ENCODE data around the gene KAT6B.

KAT6B gene

DNA sequence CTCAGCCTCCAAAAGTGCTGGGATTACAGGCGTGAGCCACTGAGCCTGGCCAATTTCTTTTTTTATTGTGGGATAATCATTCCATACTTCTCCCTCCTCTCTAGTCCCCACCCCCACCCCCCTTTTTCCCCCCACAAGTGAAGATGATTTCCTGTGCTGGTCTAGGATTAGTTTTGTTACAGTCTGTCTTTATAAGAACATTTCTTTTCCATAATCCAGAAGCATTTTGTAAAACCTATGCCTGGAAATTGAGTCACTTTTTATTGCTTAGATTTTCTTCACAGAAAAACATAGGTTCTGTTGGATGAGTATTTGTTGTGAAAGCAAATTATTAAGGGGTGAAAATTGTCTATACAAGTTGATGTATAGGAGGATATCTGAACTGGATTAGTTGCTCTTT, 98.9 kb downstream of the KAT6B start:
- no peak for DNase-seq

DNA sequence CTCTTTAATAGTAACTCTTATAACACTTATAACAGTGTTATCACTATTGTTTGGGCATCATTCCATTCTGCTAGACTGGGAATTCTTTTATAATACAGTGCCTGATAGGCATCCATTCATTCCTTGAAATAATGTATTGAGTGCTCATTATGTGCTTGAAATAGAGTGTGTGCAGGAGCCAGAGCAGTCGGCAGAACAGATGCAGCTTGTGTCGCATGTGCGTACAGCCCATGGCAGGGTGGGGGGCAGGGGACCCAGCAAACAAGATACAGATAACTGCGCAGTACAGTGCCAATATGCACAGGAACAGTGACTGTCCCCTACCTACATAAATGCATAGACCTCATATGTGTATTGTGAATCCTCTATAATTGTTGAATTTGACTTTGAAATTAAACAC, 99.3 kb downstream of the KAT6B start:
- no peak for DNase-seq

DNA sequence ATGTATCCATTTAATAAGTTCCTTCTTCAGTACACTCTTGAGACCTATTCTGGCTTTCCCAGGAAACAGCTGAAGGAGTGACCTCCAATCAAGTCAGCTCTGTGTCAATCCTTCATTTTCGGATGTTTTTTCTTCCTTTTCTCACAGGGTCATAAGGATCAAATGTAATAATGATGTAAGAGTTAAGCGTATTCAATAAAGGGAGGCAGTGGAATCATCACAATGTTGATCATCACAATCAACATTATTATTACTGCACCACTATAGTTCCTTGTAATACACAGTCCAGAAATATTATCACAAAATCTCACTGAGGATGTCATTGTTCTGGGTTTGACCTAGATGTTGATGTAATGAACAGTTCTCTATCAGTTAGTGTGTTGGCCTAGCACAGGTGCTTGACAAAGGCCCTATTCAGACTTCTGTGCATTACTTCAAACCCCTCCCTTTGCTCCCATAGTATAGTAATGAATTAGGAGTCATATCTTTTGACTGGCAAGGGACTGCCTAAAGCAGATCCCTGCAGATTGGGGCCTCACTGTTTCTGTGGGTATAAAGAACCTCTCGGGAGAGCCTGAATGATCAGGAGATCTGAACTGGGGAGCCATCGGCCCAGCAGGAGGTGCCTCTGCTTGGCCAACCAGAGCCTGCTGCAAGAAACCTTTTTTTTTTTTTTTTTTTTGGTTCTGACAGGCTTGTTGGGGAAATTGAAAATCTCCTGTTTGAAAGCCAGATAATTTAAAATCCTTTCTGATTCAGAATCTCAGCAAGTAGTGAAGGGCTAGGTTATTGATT, 100.6 kb downstream of the KAT6B start:
- no peak for DNase-seq

DNA sequence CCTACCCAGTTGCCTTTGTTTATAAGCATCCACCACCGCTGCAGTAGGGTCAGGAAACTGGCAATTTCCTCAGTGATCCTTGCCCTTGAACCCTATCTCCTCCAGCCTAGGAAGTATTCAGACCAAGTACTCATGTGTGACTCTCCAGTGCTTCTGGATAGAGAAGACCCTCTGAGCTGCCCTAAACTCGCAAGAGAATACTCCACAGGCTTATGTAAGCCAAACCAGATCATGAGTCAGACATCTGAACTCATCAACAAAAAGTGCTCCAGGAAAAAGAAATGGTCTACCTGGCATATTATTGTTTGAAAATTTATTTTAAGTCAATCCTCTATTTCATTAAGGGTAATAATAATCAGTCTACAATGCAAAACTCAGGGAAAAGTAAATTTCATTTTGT, 101.3 kb downstream of the KAT6B start:
- no peak for DNase-seq

DNA sequence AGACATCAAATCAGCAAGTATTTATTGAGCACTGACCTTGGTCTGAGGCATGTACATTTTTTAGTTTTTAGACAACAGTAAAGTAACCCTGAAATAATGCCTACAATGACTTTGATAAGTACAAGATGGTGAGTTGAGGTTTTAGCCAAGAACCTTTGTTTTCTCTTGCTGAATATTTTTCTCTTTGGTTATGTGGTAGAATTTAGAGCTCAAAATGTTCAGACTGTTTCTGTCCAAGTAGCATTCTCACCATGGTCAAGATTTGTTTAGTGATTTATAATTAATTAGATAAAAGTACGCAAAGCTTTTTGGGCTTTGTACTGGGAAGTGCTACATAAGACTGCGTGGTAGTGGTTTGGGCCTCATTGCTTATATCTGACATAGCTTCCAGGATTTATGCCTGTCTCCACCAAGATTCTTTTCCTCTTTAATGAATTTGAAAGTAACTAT, 102.4 kb downstream of the KAT6B start:
- DNase-seq, result no peak

DNA sequence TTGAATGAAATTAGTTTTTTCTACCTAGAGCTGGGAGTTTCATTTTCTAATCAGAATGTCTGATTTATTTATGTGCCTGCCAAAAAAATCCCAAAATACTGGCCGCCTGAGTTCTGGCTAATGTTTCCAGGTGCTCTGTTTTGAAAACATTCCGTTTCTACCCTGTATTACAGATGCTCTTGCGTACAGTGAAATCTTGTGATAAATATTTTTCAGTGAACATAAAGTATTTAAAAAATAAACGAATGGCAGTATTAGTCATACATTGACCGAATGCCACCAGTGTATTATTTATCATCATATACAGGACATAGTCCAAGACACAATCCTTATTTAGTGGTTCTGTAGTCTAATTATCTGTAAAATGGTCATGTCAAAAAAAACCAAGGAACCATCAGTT, 102.8 kb downstream of the KAT6B start:
- no peak for DNase-seq

DNA sequence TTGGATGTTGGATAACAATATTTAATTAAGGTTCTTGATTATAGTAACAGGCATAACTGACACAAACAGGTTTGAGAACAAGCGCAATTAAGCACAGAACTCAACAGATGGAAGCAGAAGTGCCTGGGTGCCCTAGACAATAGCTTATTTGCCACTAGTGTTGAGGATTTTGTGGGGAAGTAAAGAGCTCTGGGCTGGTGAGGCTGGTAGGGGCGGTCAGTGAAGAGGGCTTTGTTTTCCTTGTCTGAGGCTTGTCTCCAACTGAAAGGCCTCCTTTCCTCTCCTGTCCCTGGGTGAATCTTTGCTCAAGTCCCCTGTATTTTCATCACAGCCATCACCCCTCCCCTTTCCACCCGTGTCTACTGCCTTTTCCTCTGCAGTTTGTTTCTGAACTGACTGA, 104.6 kb downstream of the KAT6B start:
- DNase-seq, result no peak

DNA sequence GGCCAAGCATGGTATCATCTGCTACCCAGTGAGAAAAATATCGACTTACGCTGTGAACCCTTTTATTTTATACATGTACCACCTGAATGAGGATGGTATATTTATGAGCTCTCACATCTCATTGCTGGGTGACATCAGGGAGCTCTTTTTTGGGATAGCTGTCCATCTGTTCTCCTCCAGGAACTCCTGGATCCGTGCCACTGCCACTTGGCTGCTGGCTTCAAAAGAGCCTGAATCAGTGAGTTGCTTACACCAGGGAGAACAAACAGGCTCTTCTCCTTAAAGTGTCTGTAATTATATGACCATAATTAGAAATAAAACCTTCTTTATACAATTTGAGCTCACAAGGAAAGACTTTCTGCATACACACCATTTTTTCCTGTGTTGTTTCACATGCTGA, 106.2 kb downstream of the KAT6B start:
- no peak for DNase-seq

DNA sequence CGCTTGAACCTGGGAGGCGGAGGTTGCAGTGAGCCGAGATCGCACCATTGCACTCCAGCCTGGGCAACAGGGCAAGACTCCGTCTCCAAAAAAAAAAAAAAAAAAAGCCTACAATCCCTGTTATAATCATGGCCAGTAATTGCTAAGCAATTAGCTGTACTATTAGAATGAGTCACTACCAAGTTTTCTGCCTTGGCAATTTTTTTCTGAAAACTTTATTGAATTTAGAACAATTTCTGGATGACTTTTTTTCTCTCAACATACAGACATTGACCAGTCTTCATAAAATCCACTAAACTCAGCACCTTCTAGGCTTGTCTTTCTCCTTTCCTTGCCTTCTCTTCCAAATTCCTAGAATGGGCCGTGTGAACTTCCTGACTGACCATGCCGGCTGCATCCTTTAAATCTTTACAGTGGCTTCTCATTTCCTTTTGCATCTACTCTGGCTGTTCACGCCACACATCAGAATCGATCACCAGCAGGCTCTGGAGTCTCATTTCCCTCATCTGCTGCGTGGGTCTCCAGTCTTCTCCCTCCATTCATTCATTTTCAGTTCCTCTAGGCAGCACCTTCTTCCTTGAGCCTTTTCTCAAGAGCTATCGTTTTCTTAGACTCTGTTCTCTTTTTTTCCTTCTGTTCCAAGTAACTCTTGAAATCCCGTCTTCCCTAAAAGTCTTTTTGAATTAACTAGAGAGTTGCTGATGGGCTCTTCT, 107.9 kb downstream of the KAT6B start:
- no peak for DNase-seq

DNA sequence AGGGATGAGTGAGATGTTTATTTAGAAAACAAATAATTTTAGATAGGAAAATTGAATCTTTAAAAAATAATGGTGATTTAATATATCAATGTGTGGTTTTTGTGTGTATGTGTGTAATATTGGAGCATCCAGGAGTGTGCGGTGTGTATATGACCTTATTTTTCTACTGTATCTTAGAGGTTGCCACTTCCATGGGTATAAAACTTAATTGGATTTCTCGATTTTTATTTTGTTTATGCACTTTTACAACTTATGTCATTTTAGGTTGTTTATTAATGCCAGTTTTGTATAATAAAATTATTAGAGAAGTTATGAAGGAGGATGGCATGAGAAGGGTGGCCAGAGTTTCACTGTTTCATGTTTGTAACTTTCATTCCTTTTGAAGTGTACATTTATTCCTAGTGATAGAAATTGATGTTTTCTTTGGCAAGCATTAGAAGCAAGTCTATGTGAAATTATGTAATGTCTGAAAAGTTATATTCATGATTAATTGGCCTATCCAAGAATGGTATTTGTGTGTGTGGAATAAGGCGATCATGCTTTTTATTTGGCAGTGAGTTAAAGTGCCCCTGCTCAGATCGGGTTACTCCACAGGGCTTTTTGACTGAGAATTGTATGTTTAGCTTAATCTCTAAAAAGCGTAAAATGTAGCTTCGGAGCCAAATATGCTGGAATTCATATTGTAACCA, 110.3 kb downstream of the KAT6B start:
- DNase-seq, result no peak

DNA sequence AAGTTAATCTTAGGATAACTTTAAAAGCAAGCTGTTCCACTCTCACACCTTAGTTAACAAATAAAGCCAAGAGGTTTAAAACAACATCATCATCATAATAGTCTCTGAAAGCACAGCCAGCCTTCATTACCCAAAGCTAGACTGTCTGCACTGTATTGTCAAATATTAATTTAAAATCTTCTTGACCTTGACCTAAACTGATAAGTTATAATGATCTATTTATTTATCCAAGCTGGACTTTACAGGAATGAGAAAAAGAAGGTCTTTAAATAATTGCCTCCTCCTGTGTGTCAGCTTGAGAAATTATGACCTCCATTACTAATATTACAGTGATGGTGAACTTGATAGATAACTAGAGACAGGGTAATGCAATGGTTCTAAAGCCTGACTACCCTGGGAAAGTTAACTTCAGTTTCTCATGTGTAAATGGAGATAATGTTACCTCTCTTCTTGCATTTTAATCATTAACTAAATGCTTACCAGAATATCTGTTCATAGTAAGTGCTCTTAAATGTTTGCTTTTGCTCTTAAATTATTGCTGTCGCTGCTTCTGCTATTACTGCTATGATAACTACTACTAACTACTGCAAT, 111.0 kb downstream of the KAT6B start:
- no peak for DNase-seq

DNA sequence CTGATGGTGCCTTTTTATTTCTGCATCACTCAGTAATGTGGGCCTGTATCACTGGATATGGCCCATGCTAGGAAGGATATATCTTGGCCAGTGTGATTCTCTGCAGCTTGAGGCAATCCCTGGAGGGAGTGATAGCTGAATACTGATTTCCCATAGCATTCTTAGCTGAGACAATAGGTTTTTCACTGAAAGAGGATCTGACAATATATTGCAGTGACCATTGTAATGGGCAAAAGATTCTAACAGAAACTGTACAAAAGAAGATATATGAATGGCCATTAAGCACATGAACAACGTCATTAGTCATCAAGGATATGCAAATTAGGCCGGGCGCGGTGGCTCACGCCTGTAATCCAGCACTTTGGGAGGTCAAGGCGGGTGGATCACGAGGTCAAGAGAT, 117.8 kb downstream of the KAT6B start:
- DNase-seq, result no peak

DNA sequence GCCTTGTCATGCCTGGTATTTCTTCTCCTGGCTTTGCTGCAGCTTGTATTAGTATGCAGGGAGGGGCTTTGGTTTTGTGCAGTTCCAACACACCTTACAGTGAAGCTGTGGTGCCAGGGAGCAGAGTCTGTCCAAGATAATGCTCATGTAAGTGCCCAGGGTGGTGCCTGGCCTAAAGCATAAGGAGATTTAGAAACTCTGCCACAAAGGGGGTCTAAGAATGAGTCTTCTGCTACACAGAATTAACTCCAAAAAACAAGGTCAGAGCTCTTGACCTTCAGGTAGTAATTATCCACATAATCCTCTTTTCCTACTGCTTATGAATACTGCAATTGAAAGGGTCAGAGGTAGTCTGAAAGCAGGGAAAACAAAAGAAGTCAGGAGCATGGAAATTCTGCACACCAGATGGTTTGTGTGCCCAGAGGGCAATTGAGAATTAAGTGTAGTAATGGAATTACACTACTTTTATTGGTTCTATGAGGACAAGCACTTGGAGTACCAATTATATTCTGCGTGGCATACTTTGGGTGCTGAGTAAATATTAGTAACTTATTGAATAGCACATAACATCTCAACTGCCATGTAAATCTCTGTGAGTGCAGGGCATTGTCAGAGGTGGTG, 121.5 kb downstream of the KAT6B start:
- DNase-seq, result no peak

DNA sequence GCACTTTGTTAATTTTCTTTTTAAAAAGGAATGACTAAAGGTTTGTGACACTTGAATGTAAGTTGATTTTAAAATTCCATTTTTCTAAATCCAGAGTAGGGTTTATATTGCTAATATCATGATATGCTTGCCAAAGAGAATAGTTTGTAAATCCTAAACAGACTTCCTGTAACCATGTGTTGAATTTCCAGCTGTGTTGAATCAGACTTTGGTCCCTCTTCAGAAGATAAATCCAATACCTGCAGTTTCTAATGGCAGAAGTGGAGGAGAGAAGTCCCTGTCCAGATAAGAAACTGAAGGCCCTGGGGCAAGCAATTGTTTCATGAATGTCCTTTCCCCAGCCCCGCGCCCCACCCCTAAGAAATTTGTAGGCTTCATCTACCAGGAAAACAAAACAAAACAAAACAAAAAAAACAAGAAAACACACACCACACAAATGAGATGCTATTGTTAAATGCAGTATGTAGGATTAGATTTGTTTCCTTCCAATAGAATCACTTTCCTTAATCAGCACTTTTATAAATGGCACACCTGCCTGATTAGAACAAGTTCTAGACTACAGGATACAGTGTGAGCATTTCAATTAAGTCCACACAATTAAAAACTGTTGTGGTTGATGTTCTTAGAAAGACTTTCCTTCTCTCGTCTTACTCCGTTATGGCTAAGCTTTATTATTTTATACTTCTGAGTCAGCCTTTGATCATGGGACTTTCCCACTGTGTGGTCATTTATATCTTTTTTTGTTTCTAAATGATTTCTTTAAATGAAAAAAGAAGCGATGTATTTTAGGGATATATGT, 122.8 kb downstream of the KAT6B start:
- no peak for DNase-seq

DNA sequence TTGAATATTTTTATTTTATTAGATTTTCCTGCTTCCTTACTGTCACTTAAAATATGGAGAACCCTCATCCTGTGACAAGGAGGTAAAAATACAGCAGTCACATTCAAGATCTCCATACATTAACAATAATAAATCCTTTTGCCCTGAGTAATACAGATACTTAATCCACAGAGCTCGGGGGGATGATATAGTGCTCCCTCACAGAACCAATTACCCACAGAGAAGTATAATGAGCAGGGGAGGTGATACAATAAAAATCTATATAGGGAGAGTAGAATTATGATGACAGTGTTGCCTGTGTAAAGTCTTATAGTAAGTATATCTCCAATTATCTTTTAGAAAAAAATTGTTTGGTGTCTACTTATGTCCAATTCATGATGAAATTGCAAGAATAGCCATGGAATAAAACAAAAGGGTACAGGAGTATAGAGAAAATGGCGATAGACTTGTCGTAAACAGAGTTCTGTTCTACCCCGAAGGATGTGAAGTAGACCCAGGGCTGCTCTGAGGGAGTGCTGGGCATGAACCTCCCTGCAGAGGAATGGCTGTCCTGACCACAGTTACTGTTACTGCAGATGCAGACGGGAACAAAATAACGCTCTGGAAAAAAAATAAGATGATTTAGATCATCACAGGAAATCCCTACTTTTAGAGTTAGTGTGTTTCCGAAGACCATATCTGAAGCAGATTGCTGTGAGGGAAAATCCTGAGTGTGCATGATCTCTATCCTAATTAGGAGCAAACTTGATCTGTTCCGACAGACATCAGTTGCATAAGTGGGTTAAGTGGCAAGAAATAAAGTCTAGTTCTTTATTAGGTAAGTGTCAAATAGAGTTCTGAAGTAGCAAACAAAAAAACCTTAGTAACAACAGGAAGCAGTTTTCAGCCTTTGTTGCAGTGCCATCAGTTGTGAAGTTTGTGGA, 123.7 kb downstream of the KAT6B start:
- no peak for DNase-seq

DNA sequence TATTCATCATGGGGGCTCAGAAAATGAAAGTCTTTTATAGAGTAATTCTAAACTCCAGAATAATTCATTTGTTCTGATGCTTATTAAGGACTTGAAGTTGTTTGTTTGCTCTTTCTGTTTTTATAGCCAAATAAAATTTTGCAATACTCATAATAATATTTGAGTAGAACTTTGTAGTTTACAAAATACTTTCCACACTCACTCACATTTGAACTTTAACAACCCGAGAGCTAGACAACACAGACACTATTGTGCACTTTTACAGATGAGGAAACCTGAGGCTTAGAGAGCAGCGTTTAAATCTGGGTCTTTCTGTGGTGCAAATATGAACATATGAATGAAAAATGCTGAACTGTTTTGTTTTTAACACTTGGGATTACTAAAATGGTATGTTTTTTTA, 126.8 kb downstream of the KAT6B start:
- DNase-seq, result no peak

DNA sequence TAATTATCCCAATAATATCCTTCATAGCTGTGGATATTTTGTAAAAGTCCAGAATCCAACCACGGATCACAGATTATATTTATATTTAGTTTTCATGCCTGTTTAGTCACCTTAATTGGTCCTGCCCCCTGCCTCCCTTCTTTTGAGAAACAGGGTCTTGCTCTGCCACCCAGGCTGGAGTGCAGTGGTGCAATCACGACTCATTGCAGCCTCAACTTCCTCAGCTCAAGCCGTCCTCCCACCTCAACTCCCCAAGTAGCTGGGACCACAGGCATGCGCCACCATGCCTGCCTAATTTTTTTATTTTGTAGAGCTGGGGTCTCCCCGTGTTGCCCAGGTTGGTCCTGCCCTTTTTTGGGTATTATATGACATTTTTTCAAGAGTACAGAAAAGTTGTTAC, 129.4 kb downstream of the KAT6B start:
- DNase-seq, result no peak

DNA sequence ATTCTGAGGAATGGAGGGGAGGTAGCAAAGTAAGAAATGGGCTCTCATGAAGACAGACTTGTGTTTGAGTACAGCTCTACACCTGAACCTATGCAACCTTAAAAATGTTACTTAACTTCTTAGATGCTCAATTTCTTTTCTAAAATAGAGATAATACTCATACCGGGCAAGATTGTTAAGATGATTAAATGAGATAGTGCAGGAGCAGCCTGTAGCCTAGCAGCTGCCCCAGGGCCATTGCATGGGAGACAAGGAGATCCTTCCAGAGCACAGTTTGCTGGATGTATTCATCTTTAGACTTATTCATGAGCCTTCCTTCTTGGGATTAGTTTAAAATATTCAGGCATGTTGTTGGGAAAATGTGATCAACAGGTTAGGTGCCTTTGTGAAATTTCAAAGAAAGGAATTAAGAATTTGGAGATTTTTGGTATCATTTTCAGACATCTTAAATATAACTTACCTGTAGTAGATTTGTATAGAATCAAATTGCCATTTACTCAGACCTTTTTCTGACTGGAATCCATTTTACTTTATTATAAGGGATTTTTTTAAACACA, 130.2 kb downstream of the KAT6B start:
- DNase-seq, result no peak

DNA sequence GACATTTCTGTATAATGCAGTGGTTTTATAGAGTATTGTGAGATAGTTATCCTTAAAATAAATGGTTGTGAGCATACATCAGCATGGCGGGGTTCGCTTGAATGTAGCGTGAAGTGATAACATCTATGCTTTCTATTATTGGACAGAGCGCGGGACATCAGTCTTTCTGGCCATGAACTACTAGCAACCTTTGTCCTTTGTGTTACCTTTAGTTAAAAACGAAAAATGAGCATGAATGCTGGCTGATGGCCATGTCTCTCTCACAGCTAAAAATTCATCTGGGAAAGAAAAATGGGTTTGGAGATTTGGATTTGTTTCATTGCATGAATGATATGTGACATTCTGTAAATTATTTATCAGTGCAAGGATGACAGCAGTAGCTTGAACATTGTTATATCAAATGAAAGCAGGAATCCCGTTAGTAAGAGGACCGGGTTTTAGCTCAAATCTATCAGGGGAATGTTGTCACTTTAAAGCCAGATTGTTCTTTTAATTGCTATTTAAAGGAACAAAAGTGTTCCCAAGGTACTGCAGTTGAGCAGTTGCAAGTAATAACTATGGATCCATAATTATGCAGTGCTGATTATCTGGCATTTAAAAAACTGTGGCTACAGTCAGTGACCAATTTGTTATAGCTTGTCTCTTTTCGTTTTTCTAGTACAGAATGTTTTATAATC, 131.0 kb downstream of the KAT6B start:
- DNase-seq, result no peak

DNA sequence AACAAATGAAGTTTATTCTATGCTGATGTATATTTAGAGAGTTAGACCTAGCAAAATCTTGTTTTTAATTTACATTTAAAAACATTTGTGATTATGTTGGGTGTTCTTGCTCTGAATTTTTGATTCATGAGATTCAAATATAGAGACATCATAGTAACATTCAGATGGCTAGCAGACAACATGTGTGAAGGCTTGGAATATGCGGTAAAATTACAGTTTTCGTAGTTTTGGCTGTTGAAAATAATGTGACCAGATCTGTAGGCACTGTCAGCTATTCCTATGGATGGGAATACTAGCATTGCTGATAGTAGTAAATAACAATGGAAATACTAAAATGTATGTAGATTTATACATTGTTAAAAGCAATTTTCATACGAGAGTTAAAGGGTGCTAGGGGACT, 131.9 kb downstream of the KAT6B start:
- DNase-seq, result no peak
